ENCODE data around the gene ICAM5.

The ICAM5 gene

GRCh38 chr19:10291554-10292205 is 1.9 kb downstream of the ICAM5 start:
- Mint-ChIP-seq H3K9me3 (no peaks in the 10 kb centered on the region), H3K27me3 (peaks cover 67% of the 10 kb centered on the region)

GRCh38 chr19:10292206-10292788 is 2.5 kb downstream of the ICAM5 start:
- peaks cover 70% of the 10 kb centered on the region for H3K27me3 Mint-ChIP-seq
- H3K27ac Mint-ChIP-seq = peak overlapping the region; percentile 67
- peaks cover 19% of the 10 kb centered on the region for H3K36me3 Mint-ChIP-seq (ENCODE audit: low read depth)
- H3K9me3 Mint-ChIP-seq = no peaks in the 10 kb centered on the region
- intact Hi-C loops (cut with micrococcal nuclease) = loop anchor here (5.0 kb wide), 1 partner anchor 40 kb away; the partner anchor contains the start of gene RAVER1
- H3K4me3 Mint-ChIP-seq = peak overlapping the region; percentile 73
- H3K4me1 Mint-ChIP-seq (ENCODE audit: low read depth) = peaks cover 85% of the 10 kb centered on the region

More at GRCh38 chr19:10291554-10292205, 1.9 kb downstream of the ICAM5 start:
- intact Hi-C loops (cut with micrococcal nuclease) = loop anchor here (5.0 kb wide), 1 partner anchor 41 kb away; the partner anchor contains the start of gene RAVER1
- peaks cover 91% of the 10 kb centered on the region for H3K4me1 Mint-ChIP-seq (ENCODE audit: low read depth)
- peak overlapping the region; percentile 73 for H3K4me3 Mint-ChIP-seq
- peak overlapping the region; percentile 67 for H3K27ac Mint-ChIP-seq
- peaks cover 19% of the 10 kb centered on the region for H3K36me3 Mint-ChIP-seq (ENCODE audit: low read depth)

GRCh38 chr19:10292789-10293636 is 3.3 kb downstream of the ICAM5 start:
- peaks cover 78% of the 10 kb centered on the region for H3K4me1 Mint-ChIP-seq (ENCODE audit: low read depth)
- no peaks in the 10 kb centered on the region for H3K9me3 Mint-ChIP-seq
- H3K4me3 Mint-ChIP-seq = peak overlapping the region; percentile 73
- H3K36me3 Mint-ChIP-seq (ENCODE audit: low read depth) = peaks cover 19% of the 10 kb centered on the region
- H3K27me3 Mint-ChIP-seq = peaks cover 70% of the 10 kb centered on the region
- H3K27ac Mint-ChIP-seq = peak overlapping the region; percentile 67
- intact Hi-C loops (cut with micrococcal nuclease) = loop anchor here (5.0 kb wide), 1 partner anchor 39 kb away; the partner anchor contains the start of gene RAVER1

GRCh38 chr19:10293637-10294367 is 4.0 kb downstream of the ICAM5 start:
- H3K27ac Mint-ChIP-seq = peak overlapping the region; percentile 67

GRCh38 chr19:10294368-10294697 is 4.6 kb downstream of the ICAM5 start:
- Mint-ChIP-seq H3K36me3 (ENCODE audit: low read depth) (peaks cover 19% of the 10 kb centered on the region), H3K4me1 (ENCODE audit: low read depth) (peaks cover 67% of the 10 kb centered on the region), H3K27me3 (peaks cover 64% of the 10 kb centered on the region), H3K9me3 (no peaks in the 10 kb centered on the region), H3K27ac (peak overlapping the region; percentile 65), H3K4me3 (peak overlapping the region; percentile 79)
- intact Hi-C loops (cut with micrococcal nuclease) = loop anchor here (5.0 kb wide), 1 partner anchor 38 kb away; the partner anchor contains the start of gene RAVER1

More at GRCh38 chr19:10293637-10294367, 4.0 kb downstream of the ICAM5 start:
- Mint-ChIP-seq H3K4me1 (ENCODE audit: low read depth) (peaks cover 70% of the 10 kb centered on the region), H3K9me3 (no peaks in the 10 kb centered on the region), H3K27me3 (peaks cover 69% of the 10 kb centered on the region), H3K4me3 (peak overlapping the region; percentile 79), H3K36me3 (ENCODE audit: low read depth) (peaks cover 19% of the 10 kb centered on the region)
- intact Hi-C loops (cut with micrococcal nuclease) = loop anchor here (5.0 kb wide), 1 partner anchor 38 kb away; the partner anchor contains the start of gene RAVER1

- peak overlapping the region; percentile 79 for H3K27ac Mint-ChIP-seq
- peaks cover 53% of the 10 kb centered on the region for H3K27me3 Mint-ChIP-seq
- H3K36me3 Mint-ChIP-seq (ENCODE audit: low read depth) = peaks cover 19% of the 10 kb centered on the region
- no peaks in the 10 kb centered on the region for H3K9me3 Mint-ChIP-seq
- peak overlapping the region; percentile 79 for H3K4me3 Mint-ChIP-seq
- H3K4me1 Mint-ChIP-seq (ENCODE audit: low read depth) = peaks cover 68% of the 10 kb centered on the region
- intact Hi-C loops (cut with micrococcal nuclease) = no loop called here
These were observed 5.6 kb downstream of the ICAM5 start for GRCh38 chr19:10295305-10295846.

GRCh38 chr19:10295847-10296591 is 6.3 kb downstream of the ICAM5 start:
- Mint-ChIP-seq H3K36me3 (ENCODE audit: low read depth) (peaks cover 19% of the 10 kb centered on the region), H3K27me3 (peaks cover 47% of the 10 kb centered on the region), H3K27ac (peak overlapping the region; percentile 79), H3K4me1 (ENCODE audit: low read depth) (peaks cover 62% of the 10 kb centered on the region), H3K4me3 (peak overlapping the region; percentile 79), H3K9me3 (no peaks in the 10 kb centered on the region)
- intact Hi-C loops (cut with micrococcal nuclease) = no loop called here

- peak overlapping the region; percentile 30 for H3K4me3 Mint-ChIP-seq
- H3K9me3 Mint-ChIP-seq = no peaks in the 10 kb centered on the region
- H3K27me3 Mint-ChIP-seq = peaks cover 18% of the 10 kb centered on the region
- intact Hi-C loops (cut with micrococcal nuclease) = no loop called here
- no peaks in the 10 kb centered on the region for H3K36me3 Mint-ChIP-seq (ENCODE audit: low read depth)
- peak overlapping the region; percentile 91 for H3K27ac Mint-ChIP-seq
- H3K4me1 Mint-ChIP-seq (ENCODE audit: low read depth) = peaks cover 58% of the 10 kb centered on the region
These were observed 10.1 kb downstream of the ICAM5 start for GRCh38 chr19:10299545-10300458.

GRCh38 chr19:10305139-10305806 is 15.5 kb downstream of the ICAM5 start:
- Mint-ChIP-seq H3K9me3 (no peaks in the 10 kb centered on the region), H3K27ac (peak overlapping the region; percentile 97), H3K4me1 (ENCODE audit: low read depth) (peaks cover 58% of the 10 kb centered on the region), H3K4me3 (peak overlapping the region; percentile 76), H3K36me3 (ENCODE audit: low read depth) (peaks cover 5% of the 10 kb centered on the region), H3K27me3 (no peaks in the 10 kb centered on the region)
- intact Hi-C loops (cut with micrococcal nuclease) = no loop called here

GRCh38 chr19:10306327-10306726 is 16.6 kb downstream of the ICAM5 start:
- Mint-ChIP-seq H3K9me3 (no peaks in the 10 kb centered on the region), H3K27me3 (no peaks in the 10 kb centered on the region), H3K27ac (peak overlapping the region; percentile 37), H3K36me3 (ENCODE audit: low read depth) (peaks cover 11% of the 10 kb centered on the region), H3K4me1 (ENCODE audit: low read depth) (peaks cover 62% of the 10 kb centered on the region), H3K4me3 (no peak overlapping the region)
- intact Hi-C loops (cut with micrococcal nuclease) = no loop called here

- Mint-ChIP-seq H3K36me3 (ENCODE audit: low read depth) (peaks cover 24% of the 10 kb centered on the region), H3K9me3 (no peaks in the 10 kb centered on the region), H3K4me1 (ENCODE audit: low read depth) (peaks cover 39% of the 10 kb centered on the region), H3K4me3 (no peak within 1 kb of the TSS), H3K27ac (peak within 1 kb of the TSS; percentile 43), H3K27me3 (no peaks in the 10 kb centered on the region)
- intact Hi-C loops (cut with micrococcal nuclease) = no loop called here
These were observed 19.7 kb downstream of the ICAM5 start, which contains the start of gene ZGLP1 for GRCh38 chr19:10309423-10309822. Gene ZGLP1 (minus strand): TSS chr19:10309815.

Data from dendritic cell treated with granulocyte-macrophage colony-stimulating factor and Interleukin-4, amounts not matched to agents 40 ng/mL and 50 ng/mL, for 4 days (primary cell).